Measurements from ENCODE around the gene NEMP1. TPM values are rescaled to one million over a fixed set of nuclear protein-coding genes. Genes with fewer than 3 reads are reported as not detected.
A peak's percentile ranks its signal among the peaks of the same experiment; 100 is the strongest.

Gene NEMP1
- total and polyA plus RNA-seq, 2 of the 8 experiments (the other 6 are each of a cell fraction or from before 2014, with no cell fraction given), result 30.1 to 43.2 TPM

DNA sequence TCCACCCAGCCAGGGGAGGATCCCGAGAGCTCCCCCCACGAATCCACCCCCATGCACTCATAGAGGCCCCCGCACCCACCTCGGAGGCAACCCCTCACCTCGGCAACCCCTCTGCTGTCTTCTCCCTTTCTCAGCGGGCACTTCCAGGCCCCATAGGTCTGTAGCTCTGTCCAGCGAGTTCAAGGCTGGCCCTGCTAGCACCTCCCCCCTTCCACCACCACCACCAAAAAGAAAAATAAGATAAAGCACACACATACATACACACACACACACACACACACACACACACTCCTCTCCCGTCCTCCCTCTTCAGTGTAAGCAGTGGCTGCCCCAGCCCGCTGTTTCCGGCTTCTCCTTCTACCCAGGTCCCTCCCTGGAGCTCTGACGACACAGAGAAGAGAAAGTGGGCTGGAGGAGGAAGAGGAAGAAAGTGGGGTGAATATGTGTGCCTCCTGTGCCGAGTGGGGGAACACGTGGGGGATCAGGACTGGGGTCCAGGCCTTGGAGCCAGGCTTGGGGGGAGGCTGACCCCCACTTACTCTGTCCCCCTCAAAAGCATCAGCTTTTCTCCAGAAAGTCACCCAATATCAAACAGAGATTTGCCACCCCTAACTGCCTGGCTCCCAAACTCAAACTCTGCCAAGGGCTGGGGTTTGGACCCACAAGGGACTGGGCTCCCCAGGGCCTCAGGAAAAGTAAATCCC lies 32.6 kb upstream of the NEMP1 start, which contains the start of gene STAT6 (continued):
- 0 out of 2 replicates have a peak, but pooled peaks have one; percentile 12 for TF ChIP-seq TBP (IDR thresholded peaks at IDR 0.05; ENCODE audit: low read depth, low read length)
- TF ChIP-seq RAD21 (IDR thresholded peaks at IDR 0.05 in 1 of 2, conservative IDR thresholded peaks at IDR 0.05 in 1 of 2; ENCODE audit: low read depth in 2 of 2, low read length in 2 of 2), result no peak
- no peak for TF ChIP-seq SP2 (IDR thresholded peaks at IDR 0.05; ENCODE audit: low read length)
